Coronary artery (tissue), 2 donors: ENCODE measurements around the gene FAM3C.
"Not testable (repeated sequence)": the region's sequence is repeated elsewhere in the genome, so short reads cannot be mapped to it uniquely, and the experiment has no call there.

ENCODE experiments used
- DNase-seq: peaks from one replicate; pipeline ENCODE4 v3.0.0-alpha.2; 2017; ENCODE audit warnings: low spot score
- H3K27ac ChIP-seq, 2 donors: fragments of 200-600 bp; sonication (generic); one replicate each; pipeline ENCODE4 v1.5.1; 2016 to 2019
- H3K4me3 ChIP-seq: fragments of 200-600 bp; sonication (generic); 2 replicates; pipeline ENCODE4 v1.5.1; 2016; ENCODE audit warnings: mild to moderate bottlenecking, moderate library complexity
- CTCF ChIP-seq: fragments of 200-600 bp; sonication (generic); IDR thresholded peaks from one replicate; pipeline ENCODE4 v1.5.1; 2019; ENCODE audit warnings: antibody characterized with exemption

Gene FAM3C

GRCh38 chr7:121327671-121328070 lies 68.4 kb downstream of the FAM3C start:
- no peak for DNase-seq
- no peak for TF ChIP-seq CTCF

GRCh38 chr7:121323515-121324302 lies 72.4 kb downstream of the FAM3C start:
- TF ChIP-seq CTCF = no peak
- DNase-seq = no peak
- no peak overlapping the region for H3K27ac ChIP-seq
- no peak overlapping the region for H3K4me3 ChIP-seq

More at GRCh38 chr7:121327671-121328070, 68.4 kb downstream of the FAM3C start:
- Histone ChIP-seq H3K27ac (no peak overlapping the region), H3K4me3 (no peak overlapping the region)

GRCh38 chr7:121322460-121322859 lies 73.6 kb downstream of the FAM3C start:
- Histone ChIP-seq H3K4me3 (no peak overlapping the region), H3K27ac (no peak overlapping the region)
- TF ChIP-seq CTCF = no peak
- DNase-seq = no peak

GRCh38 chr7:121315170-121315569 lies 80.9 kb downstream of the FAM3C start:
- DNase-seq, H3K4me3 ChIP-seq, H3K27ac ChIP-seq: not testable (repeated sequence)

GRCh38 chr7:121313793-121314676 lies 82.1 kb downstream of the FAM3C start:
- no peak for DNase-seq
- Histone ChIP-seq H3K27ac (no peak overlapping the region), H3K4me3 (no peak overlapping the region)
- TF ChIP-seq CTCF = no peak

GRCh38 chr7:121313220-121313792 lies 82.8 kb downstream of the FAM3C start:
- H3K27ac ChIP-seq = no peak overlapping the region

More at GRCh38 chr7:121313220-121313792, 82.8 kb downstream of the FAM3C start:
- no peak overlapping the region for H3K4me3 ChIP-seq
- no peak for TF ChIP-seq CTCF
- no peak for DNase-seq
